Lower lobe of right lung (tissue), 2 donors: ENCODE data around the gene NFATC1. TPM values are rescaled to one million over a fixed set of nuclear protein-coding genes. Genes with fewer than 3 reads are reported as not detected.
"Not testable (repeated sequence)": the region's sequence is repeated elsewhere in the genome, so short reads cannot be mapped to it uniquely, and the experiment has no call there.

Experiments used
- ATAC-seq, 2 donors: fragments of 200-7000 bp; cut with Tn5 transposase; one replicate each; pipeline ENCODE4 v1.9.1; 2020 to 2022; ENCODE audit warnings: mild to moderate bottlenecking in 2 of 2, moderate library complexity in 2 of 2
- DNase-seq: peaks from one replicate; pipeline ENCODE4 v3.0.0-alpha.2; 2020
- H3K27ac ChIP-seq: fragments of 200-600 bp; one replicate; pipeline ENCODE4 v1.8.0; 2022
- H3K27me3 ChIP-seq: fragments of 200-600 bp; one replicate; pipeline ENCODE4 v1.8.0; 2022; ENCODE audit warnings: low read depth
- H3K36me3 ChIP-seq: fragments of 200-600 bp; one replicate; pipeline ENCODE4 v1.8.0; 2022; ENCODE audit warnings: mild to moderate bottlenecking
- H3K4me1 ChIP-seq: fragments of 200-600 bp; one replicate; pipeline ENCODE4 v1.8.0; 2022
- H3K4me3 ChIP-seq: fragments of 200-600 bp; one replicate; pipeline ENCODE4 v1.8.0; 2022; ENCODE audit warnings: mild to moderate bottlenecking
- H3K9me3 ChIP-seq: fragments of 200-600 bp; one replicate; pipeline ENCODE4 v1.8.0; 2022
- CTCF ChIP-seq: fragments of 200-600 bp; IDR thresholded peaks from one replicate; pipeline ENCODE4 v1.8.0; 2022; ENCODE audit warnings: antibody characterized with exemption, mild to moderate bottlenecking
- intact Hi-C: fragments of 100-400 bp; cut with DNase I; formaldehyde crosslinking; loops from one replicate; pipeline ENCODE4 v1.11.0; 2022
- total RNA-seq: library from RNA; stranded (reverse); fragmentation: NEBNext Ultra II Directional; extraction: Animal tissue kit (Norgen Biotek cat#: 25700); gene quantifications from one replicate; pipeline ENCODE4 v1.2.1, GENCODE V29; 2021
- donor health status: DM: no; HTN: yes; CAD: no; lungs with severe emphysema.

Gene NFATC1
- total RNA-seq, 1 donor from 2014 or later = 21.4 TPM

GRCh38 chr18:79375441-79376154 is 20.1 kb upstream of the NFATC1 start:
- peaks cover 7% of the 10 kb centered on the region for H3K4me1 ChIP-seq
- H3K27ac ChIP-seq = no peak overlapping the region
- H3K9me3 ChIP-seq = no peaks in the 10 kb centered on the region
- no peak overlapping the region for H3K4me3 ChIP-seq
- H3K27me3 ChIP-seq = no peaks in the 10 kb centered on the region
- intact Hi-C loops = no loop called here
- TF ChIP-seq CTCF = no peak
- DNase-seq (no peak), ATAC-seq (no peak)
- peaks cover 56% of the 10 kb centered on the region for H3K36me3 ChIP-seq

- H3K27ac ChIP-seq, ATAC-seq, H3K27me3 ChIP-seq, H3K9me3 ChIP-seq, H3K4me1 ChIP-seq, intact Hi-C loops, H3K4me3 ChIP-seq, DNase-seq: not testable (repeated sequence)
- peaks cover 48% of the 10 kb centered on the region for H3K36me3 ChIP-seq
These were observed 19.1 kb upstream of the NFATC1 start for GRCh38 chr18:79376661-79377060.

- DNase-seq = no peak
- peaks cover 42% of the 10 kb centered on the region for H3K36me3 ChIP-seq
- ATAC-seq = no peak
- H3K27me3 ChIP-seq = no peaks in the 10 kb centered on the region
- no peak overlapping the region for H3K27ac ChIP-seq
- TF ChIP-seq CTCF = no peak
- no peak overlapping the region for H3K4me3 ChIP-seq
- intact Hi-C loops = no loop called here
- H3K4me1 ChIP-seq = peaks cover 7% of the 10 kb centered on the region
- no peaks in the 10 kb centered on the region for H3K9me3 ChIP-seq
These were observed 18.4 kb upstream of the NFATC1 start for GRCh38 chr18:79377187-79377891.

GRCh38 chr18:79378536-79379250 is 17.0 kb upstream of the NFATC1 start:
- intact Hi-C loops = no loop called here
- peaks cover 32% of the 10 kb centered on the region for H3K36me3 ChIP-seq
- H3K27ac ChIP-seq = no peak overlapping the region
- no peaks in the 10 kb centered on the region for H3K27me3 ChIP-seq
- peak; percentile 87 to 88 for ATAC-seq
- no peaks in the 10 kb centered on the region for H3K9me3 ChIP-seq
- TF ChIP-seq CTCF = peak; percentile 97
- no peak overlapping the region for H3K4me3 ChIP-seq
- DNase-seq = peak; percentile 86
- peaks cover 7% of the 10 kb centered on the region for H3K4me1 ChIP-seq

- no peak for DNase-seq
- TF ChIP-seq CTCF = no peak
- Histone ChIP-seq H3K4me3 (no peak overlapping the region), H3K9me3 (no peaks in the 10 kb centered on the region), H3K27ac (no peak overlapping the region), H3K27me3 (no peaks in the 10 kb centered on the region), H3K4me1 (peaks cover 7% of the 10 kb centered on the region), H3K36me3 (peaks cover 28% of the 10 kb centered on the region)
- ATAC-seq = no peak
- intact Hi-C loops = no loop called here
These were observed 16.4 kb upstream of the NFATC1 start for GRCh38 chr18:79379251-79379905.
